Measurements from ENCODE around the gene CDT1. TPM values are rescaled to one million over a fixed set of nuclear protein-coding genes. Genes with fewer than 3 reads are reported as not detected.

Gene CDT1
- total and polyA plus RNA-seq, 2 experiments from 2014 or later, result 5.9 to 11.3 TPM

DNA sequence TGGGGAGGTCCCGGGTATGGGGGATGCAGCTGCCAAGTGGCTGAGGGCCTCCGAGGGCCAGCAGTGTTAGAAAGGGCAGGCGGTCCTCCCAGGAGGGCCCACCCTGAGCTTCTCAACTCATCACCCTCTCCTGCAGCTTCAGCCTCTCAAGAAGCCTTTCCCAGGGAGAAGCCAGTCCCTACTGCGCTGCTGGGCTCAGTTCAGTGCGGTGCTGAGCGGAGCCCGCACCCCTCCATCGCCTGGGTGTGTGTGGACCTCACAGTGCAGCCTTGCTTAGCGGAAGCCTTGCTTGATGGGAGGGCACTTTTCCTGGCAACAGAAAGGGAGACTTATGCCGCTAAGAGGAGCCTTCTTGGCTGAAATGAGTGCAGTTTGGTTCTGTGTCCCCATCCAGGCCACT, 11.6 kb downstream of the CDT1 start:
- peaks cover 3% of the 10 kb centered on the region; the same call in 1 of the 2 replicates for H3K79me2 ChIP-seq (ENCODE audit: insufficient read depth)
- no peak overlapping the region for H3K9ac ChIP-seq
- DNase-seq, result no peak
- no peaks in the 10 kb centered on the region for H3K9me2 ChIP-seq (ENCODE audit: insufficient read depth)
- TF ChIP-seq EZH2 (IDR thresholded peaks at IDR 0.05; ENCODE audit: insufficient read depth, poor library complexity, severe bottlenecking), result no peak
- TF ChIP-seq EZH2phosphoT487 (IDR thresholded peaks at IDR 0.05; ENCODE audit: insufficient read depth, low read depth), result no peak
- no peaks in the 10 kb centered on the region for H3K9me3 ChIP-seq (ENCODE audit: low read depth)
- no peaks in the 10 kb centered on the region for H3K36me3 ChIP-seq (ENCODE audit: low read depth)
- 67% methylated on average over 10 of the region's 10 CpGs for WGBS, 2 experiments (ENCODE audit: low coverage in 1 of 2, low lambda C conversion rate in 2 of 2, missing lambda C conversion rate in 2 of 2)
- no peaks in the 10 kb centered on the region; the same call in 1 of the 2 replicates for H3F3A ChIP-seq (ENCODE audit: insufficient read depth)
- no peak overlapping the region for H2AFZ ChIP-seq
- H3K27ac ChIP-seq, result no peak overlapping the region
- no peak overlapping the region for H3K4me2 ChIP-seq (ENCODE audit: unreplicated experiment)
- in situ Hi-C loops (cut with MboI), result no loop called here
- H3K4me1 ChIP-seq (ENCODE audit: insufficient read depth), result peaks cover 6% of the 10 kb centered on the region; the same call in 1 of the 2 replicates
- H3K27me3 ChIP-seq (replicated peaks; ENCODE audit: insufficient read depth), result no peaks in the 10 kb centered on the region
- no peaks in the 10 kb centered on the region for H4K20me1 ChIP-seq (ENCODE audit: insufficient read depth)
- no peak overlapping the region for H3K4me3 ChIP-seq

DNA sequence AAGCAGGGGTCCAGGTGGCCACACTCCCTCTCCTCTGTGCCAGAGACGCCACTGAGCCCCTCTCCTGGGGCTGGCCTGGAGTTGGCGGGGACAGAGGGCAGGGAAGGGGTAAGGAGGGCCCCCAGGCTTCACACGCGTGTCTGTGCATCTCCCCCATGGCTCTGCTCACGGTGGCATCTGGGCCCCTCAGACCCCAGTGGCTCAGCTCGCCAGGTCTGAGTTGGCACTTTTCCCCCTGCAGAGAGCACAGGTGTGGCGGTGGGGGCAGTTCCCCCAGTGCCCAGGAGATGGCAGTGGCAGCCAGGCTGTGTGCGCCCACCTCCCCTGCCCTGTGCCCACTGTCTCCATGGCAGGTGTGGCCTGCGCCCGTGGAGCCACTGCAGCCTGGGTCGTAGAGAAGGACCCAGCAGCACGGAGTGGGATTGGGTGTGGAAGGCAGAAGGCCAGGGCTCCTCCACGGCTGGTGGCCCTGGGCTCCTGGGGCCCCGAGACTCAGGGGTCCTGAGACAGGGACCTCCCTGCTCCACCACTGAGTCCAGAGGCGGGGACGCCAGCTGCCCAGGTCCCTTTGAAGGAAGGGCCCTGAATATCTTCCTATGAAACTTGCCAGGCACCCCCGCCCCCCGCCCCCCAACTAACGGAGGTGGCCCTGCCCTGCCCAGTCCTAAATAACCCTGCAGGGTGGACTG, 12.5 kb downstream of the CDT1 start:
- no peaks in the 10 kb centered on the region; the same call in 1 of the 2 replicates for H3K4me1 ChIP-seq (ENCODE audit: insufficient read depth)
- no peaks in the 10 kb centered on the region for H3K36me3 ChIP-seq (ENCODE audit: low read depth)
- no peak overlapping the region for H3K4me2 ChIP-seq (ENCODE audit: unreplicated experiment)
- no peak overlapping the region for H2AFZ ChIP-seq
- H3K9ac ChIP-seq, result no peak overlapping the region
- TF ChIP-seq EZH2phosphoT487 (IDR thresholded peaks at IDR 0.05; ENCODE audit: insufficient read depth, low read depth) (no peak), EZH2 (IDR thresholded peaks at IDR 0.05; ENCODE audit: insufficient read depth, poor library complexity, severe bottlenecking) (no peak)
- no peaks in the 10 kb centered on the region for H3F3A ChIP-seq (ENCODE audit: insufficient read depth)
- H4K20me1 ChIP-seq (ENCODE audit: insufficient read depth), result no peaks in the 10 kb centered on the region
- H3K27ac ChIP-seq, result no peak overlapping the region
- peak; percentile 36 for DNase-seq
- no peaks in the 10 kb centered on the region for H3K9me2 ChIP-seq (ENCODE audit: insufficient read depth)
- WGBS, 2 experiments (ENCODE audit: low coverage in 1 of 2, low lambda C conversion rate in 2 of 2, missing lambda C conversion rate in 2 of 2), result 56 to 67% methylated on average over 15 to 19 of the region's 19 CpGs
- no peak overlapping the region for H3K4me3 ChIP-seq
- H3K79me2 ChIP-seq (ENCODE audit: insufficient read depth), result no peaks in the 10 kb centered on the region
- H3K9me3 ChIP-seq (ENCODE audit: low read depth), result no peaks in the 10 kb centered on the region
- in situ Hi-C loops (cut with MboI), result no loop called here
- no peaks in the 10 kb centered on the region for H3K27me3 ChIP-seq (replicated peaks; ENCODE audit: insufficient read depth)

DNA sequence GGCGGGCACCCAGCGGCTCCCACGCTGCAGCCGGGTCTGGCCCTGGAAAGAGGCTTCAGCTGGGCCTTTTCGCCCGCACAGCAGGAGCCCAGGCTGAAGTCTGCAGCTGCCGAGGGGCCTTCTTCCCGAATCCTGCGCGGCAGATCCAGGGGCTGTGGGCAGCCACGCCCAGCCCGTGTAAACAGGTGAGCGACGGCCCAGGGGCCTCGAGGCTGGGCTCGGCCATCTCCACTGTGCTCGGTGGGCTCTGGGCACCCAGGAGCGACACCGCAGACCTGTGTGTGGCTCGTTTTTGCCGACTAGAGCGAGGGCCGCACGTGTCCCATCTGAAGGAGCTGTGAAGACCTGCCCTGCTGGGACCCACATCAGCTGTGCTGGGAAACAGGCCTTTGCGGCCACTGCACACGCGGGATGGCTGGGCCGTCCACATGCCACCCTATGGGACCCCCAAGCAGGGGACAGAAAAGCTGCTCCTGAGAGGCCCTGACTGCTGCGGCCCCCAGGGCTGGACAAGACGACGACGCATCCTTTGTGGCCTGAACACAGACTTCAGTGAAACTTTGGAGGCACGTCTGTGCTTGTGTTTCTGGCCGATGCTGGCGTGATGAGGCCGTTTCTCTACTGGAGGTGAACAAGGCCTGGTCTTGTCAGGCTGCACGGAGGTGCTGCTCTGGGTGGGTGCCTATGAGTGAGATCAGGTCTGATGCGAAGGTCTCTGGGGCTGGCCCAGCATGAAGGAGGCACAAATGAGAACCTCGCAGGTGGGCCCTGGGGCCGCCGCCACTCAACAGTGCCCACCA, 13.3 kb downstream of the CDT1 start:
- no peak for DNase-seq
- 89 to 90% methylated on average over 40 to 41 of the region's 41 CpGs for WGBS, 2 experiments (ENCODE audit: low coverage in 1 of 2, low lambda C conversion rate in 2 of 2, missing lambda C conversion rate in 2 of 2)
- in situ Hi-C loops (cut with MboI), result no loop called here
- Histone ChIP-seq H3K27ac (no peak overlapping the region), H3K9me2 (ENCODE audit: insufficient read depth) (no peaks in the 10 kb centered on the region), H3F3A (ENCODE audit: insufficient read depth) (no peaks in the 10 kb centered on the region), H3K27me3 (replicated peaks; ENCODE audit: insufficient read depth) (no peaks in the 10 kb centered on the region), H4K20me1 (ENCODE audit: insufficient read depth) (no peaks in the 10 kb centered on the region), H3K9ac (no peak overlapping the region), H3K4me2 (ENCODE audit: unreplicated experiment) (no peak overlapping the region), H3K9me3 (ENCODE audit: low read depth) (no peaks in the 10 kb centered on the region), H3K4me1 (ENCODE audit: insufficient read depth) (no peaks in the 10 kb centered on the region; the same call in 1 of the 2 replicates), H3K36me3 (ENCODE audit: low read depth) (no peaks in the 10 kb centered on the region), H3K4me3 (no peak overlapping the region), H2AFZ (no peak overlapping the region), H3K79me2 (ENCODE audit: insufficient read depth) (no peaks in the 10 kb centered on the region)
- TF ChIP-seq EZH2phosphoT487 (IDR thresholded peaks at IDR 0.05; ENCODE audit: insufficient read depth, low read depth) (no peak), EZH2 (IDR thresholded peaks at IDR 0.05; ENCODE audit: insufficient read depth, poor library complexity, severe bottlenecking) (no peak)

GRCh38 chr16:88817785-88818574, 14.4 kb downstream of the CDT1 start:
- Histone ChIP-seq H4K20me1 (ENCODE audit: insufficient read depth) (no peaks in the 10 kb centered on the region), H3K27me3 (replicated peaks; ENCODE audit: insufficient read depth) (no peaks in the 10 kb centered on the region), H3K9ac (no peak overlapping the region), H3K36me3 (ENCODE audit: low read depth) (no peaks in the 10 kb centered on the region), H3F3A (ENCODE audit: insufficient read depth) (no peaks in the 10 kb centered on the region), H3K4me1 (ENCODE audit: insufficient read depth) (no peaks in the 10 kb centered on the region; the same call in 1 of the 2 replicates), H3K79me2 (ENCODE audit: insufficient read depth) (no peaks in the 10 kb centered on the region), H3K4me2 (ENCODE audit: unreplicated experiment) (no peak overlapping the region), H3K9me2 (ENCODE audit: insufficient read depth) (no peaks in the 10 kb centered on the region), H3K27ac (no peak overlapping the region), H2AFZ (no peak overlapping the region), H3K4me3 (no peak overlapping the region), H3K9me3 (ENCODE audit: low read depth) (no peaks in the 10 kb centered on the region)
- no peak for TF ChIP-seq EZH2 (IDR thresholded peaks at IDR 0.05; ENCODE audit: insufficient read depth, poor library complexity, severe bottlenecking)
- no peak for TF ChIP-seq EZH2phosphoT487 (IDR thresholded peaks at IDR 0.05; ENCODE audit: insufficient read depth, low read depth)
- in situ Hi-C loops (cut with MboI), result no loop called here
- WGBS, 2 experiments (ENCODE audit: low coverage in 1 of 2, low lambda C conversion rate in 2 of 2, missing lambda C conversion rate in 2 of 2), result 77 to 81% methylated on average over 36 to 39 of the region's 40 CpGs
- DNase-seq, result no peak
